ENCODE results near the gene TMEM108.

DNA sequence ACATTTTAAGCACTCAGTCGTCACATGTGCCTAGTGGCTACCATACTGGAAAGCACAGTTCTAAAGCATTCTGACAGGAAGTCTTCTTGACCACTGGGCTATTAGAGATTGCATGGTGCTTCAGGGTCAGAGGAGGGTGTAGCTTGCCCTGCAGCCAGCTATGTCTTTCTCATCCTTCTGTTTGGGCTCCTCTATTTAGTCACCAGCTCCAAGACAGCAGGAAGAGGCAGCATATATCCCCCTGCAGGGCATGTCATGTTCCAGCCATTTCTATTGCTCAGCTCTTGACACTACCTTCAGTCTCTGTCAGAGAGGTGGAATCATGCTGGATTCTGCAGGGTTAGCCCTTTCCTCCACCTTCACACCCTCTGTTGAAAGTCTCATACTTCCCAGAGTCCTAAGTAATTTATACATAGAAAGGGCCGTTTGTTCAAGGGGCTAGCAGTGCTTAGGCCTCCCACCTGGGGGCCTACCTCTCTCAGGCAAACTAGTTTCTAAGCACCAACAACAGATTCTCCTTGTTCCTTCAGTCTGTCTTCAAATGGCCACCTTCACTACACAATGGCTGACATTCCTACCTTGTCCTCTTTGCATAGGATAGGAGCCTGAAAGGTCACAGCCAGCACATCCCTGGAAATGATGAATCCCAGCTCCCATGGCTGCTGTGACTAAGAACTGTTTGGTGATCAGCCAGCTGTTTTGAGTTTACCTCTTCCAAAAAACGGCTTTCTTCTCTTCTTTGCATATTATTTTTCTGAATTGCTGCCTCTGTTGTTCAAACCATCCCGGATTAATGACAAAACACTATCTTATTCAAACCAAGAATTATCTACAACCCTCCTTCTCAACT, 246.0 kb downstream of the TMEM108 start:
- TF ChIP-seq POLR2AphosphoS5 (IDR thresholded peaks at IDR 0.05; ENCODE audit: low read depth, low read length): no peak
- no peak for TF ChIP-seq SIN3A (IDR thresholded peaks at IDR 0.05; ENCODE audit: borderline replicate concordance, insufficient read depth, low read length)
